Osteocyte (in vitro differentiated cells): ENCODE measurements around the gene HOXA3. TPM values are rescaled to one million over a fixed set of nuclear protein-coding genes. Genes with fewer than 3 reads are reported as not detected.
A peak's percentile ranks its signal among the peaks of the same experiment; 100 is the strongest.

Experiments
- DNase-seq: peaks from one replicate; pipeline ENCODE4 v3.0.0; 2021; ENCODE audit warnings: mixed read lengths; ENCODE audit not compliant: unreplicated experiment; ENCODE audit errors: extremely low spot score
- H3K27ac Mint-ChIP-seq: one replicate; pipeline ENCODE4 v1.8.0; 2021; ENCODE audit warnings: mild to moderate bottlenecking, mixed read lengths; ENCODE audit not compliant: unreplicated experiment
- H3K27me3 Mint-ChIP-seq: one replicate; pipeline ENCODE4 v1.8.0; 2021; ENCODE audit warnings: mixed read lengths; ENCODE audit not compliant: unreplicated experiment
- H3K36me3 Mint-ChIP-seq: one replicate; pipeline ENCODE4 v1.8.0; 2021; ENCODE audit warnings: mixed read lengths; ENCODE audit not compliant: unreplicated experiment
- H3K4me1 Mint-ChIP-seq: one replicate; pipeline ENCODE4 v1.8.0; 2021; ENCODE audit warnings: mixed read lengths; ENCODE audit not compliant: unreplicated experiment
- H3K4me3 Mint-ChIP-seq: one replicate; pipeline ENCODE4 v1.8.0; 2021; ENCODE audit warnings: mild to moderate bottlenecking, moderate library complexity, mixed read lengths; ENCODE audit not compliant: unreplicated experiment
- H3K9me3 Mint-ChIP-seq: one replicate; pipeline ENCODE4 v1.8.0; 2021; ENCODE audit warnings: mixed read lengths; ENCODE audit not compliant: unreplicated experiment
- CTCF ChIP-seq: fragments of 200-600 bp; sonication (generic); IDR thresholded peaks from 2 replicates; pipeline ENCODE4 v1.5.0; 2021; ENCODE audit warnings: antibody characterized with exemption, mild to moderate bottlenecking, moderate library complexity
- long read RNA-seq: library from polyadenylated mRNA; unstranded; transcript quantifications from one replicate; pipeline ENCODE4 v2.0.0, GENCODE V29; 2021
- total RNA-seq: library from RNA; stranded (reverse); gene quantifications from 2 replicates; pipeline ENCODE4 v1.2.1, GENCODE V29; 2021

The HOXA3 gene
- not detected in 2 replicates for total RNA-seq
- long read RNA-seq = 0 reads

- TF ChIP-seq CTCF = no peak
- Mint-ChIP-seq H3K9me3 (no peaks in the 10 kb centered on the region), H3K27ac (no peak within 1 kb of the TSS), H3K27me3 (peaks cover 87% of the 10 kb centered on the region), H3K36me3 (peaks cover 3% of the 10 kb centered on the region), H3K4me3 (peak within 1 kb of the TSS; percentile 64), H3K4me1 (peaks cover 18% of the 10 kb centered on the region)
- DNase-seq = no peak
Observed at GRCh38 chr7:27151931-27152815, at the start of gene HOXA3. HOXA3 (minus strand) TSS chr7:27152583; CDS start chr7:27110640, 41,943 bp downstream.

GRCh38 chr7:27201580-27202017 lies 49.2 kb upstream of the HOXA3 start:
- no peak for TF ChIP-seq CTCF
- Mint-ChIP-seq H3K36me3 (peaks cover 10% of the 10 kb centered on the region), H3K4me3 (no peak overlapping the region), H3K4me1 (peaks cover 46% of the 10 kb centered on the region), H3K27ac (no peak overlapping the region), H3K9me3 (no peaks in the 10 kb centered on the region), H3K27me3 (peaks cover 90% of the 10 kb centered on the region)
- DNase-seq = no peak

- Mint-ChIP-seq H3K4me3 (peak overlapping the region; percentile 71), H3K27ac (no peak overlapping the region), H3K9me3 (no peaks in the 10 kb centered on the region), H3K27me3 (peaks cover 88% of the 10 kb centered on the region), H3K4me1 (peaks cover 45% of the 10 kb centered on the region), H3K36me3 (peaks cover 6% of the 10 kb centered on the region)
- TF ChIP-seq CTCF = no peak
- DNase-seq = no peak
Observed at GRCh38 chr7:27200761-27201579, 48.6 kb upstream of the HOXA3 start.

GRCh38 chr7:27199849-27200760 lies 47.7 kb upstream of the HOXA3 start, which contains the start of gene HOXA13:
HOXA13 (minus strand) TSS chr7:27200091; CDS start chr7:27200077, 14 bp downstream.
- peak within 1 kb of the TSS; percentile 83 for H3K4me3 Mint-ChIP-seq
- peaks cover 4% of the 10 kb centered on the region for H3K36me3 Mint-ChIP-seq
- peaks cover 86% of the 10 kb centered on the region for H3K27me3 Mint-ChIP-seq
- TF ChIP-seq CTCF = no peak
- no peak within 1 kb of the TSS for H3K27ac Mint-ChIP-seq
- DNase-seq = peak; percentile 75
- no peaks in the 10 kb centered on the region for H3K9me3 Mint-ChIP-seq
- H3K4me1 Mint-ChIP-seq = peaks cover 36% of the 10 kb centered on the region
